NCI-H774 (cell line): Measurements from ENCODE around the gene CTSW.

ENCODE experiments used
- DNase-seq: peaks from one replicate; lab custom pipeline; 2025; lab: John Stamatoyannopoulos, UW

CTSW gene

DNA sequence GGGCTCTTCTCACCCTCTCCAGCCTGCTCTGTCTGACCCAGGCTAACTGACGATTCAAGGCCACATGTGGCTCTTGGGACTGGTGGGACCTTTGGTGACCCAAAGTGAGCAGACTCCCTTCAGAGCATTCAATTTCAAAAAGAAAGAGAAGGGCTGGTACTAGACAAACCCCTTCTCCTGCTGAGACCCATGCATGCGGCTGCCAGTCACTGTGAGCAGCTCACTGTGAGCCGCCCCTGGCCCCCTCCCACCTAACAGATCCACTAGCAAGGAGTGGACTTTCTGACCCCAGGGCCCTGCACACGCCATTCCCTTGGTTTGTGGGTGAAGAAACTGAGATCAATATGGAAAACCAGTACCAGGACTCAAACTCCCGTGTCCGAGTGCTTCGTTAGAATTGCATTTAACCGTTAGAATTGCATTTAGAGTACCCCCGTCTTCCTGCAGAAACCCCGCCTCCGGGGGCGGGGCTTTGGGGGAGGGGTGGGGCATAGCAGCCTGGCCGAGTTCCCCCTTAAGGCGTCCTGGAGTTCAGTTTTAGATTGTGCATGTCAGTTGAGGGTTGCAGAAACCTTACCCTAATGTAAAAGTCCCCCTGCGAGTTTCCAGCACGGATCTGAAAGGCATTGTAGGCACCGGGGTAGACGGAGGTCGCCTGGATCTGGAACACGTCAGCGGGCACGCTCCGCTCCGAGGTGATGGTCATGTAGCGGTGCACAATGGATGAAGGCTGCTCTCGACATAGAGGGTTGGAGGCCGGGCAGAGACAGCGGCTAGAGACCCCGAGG lies 12.2 kb upstream of the CTSW start:
- DNase-seq, result no peak

GRCh38 chr11:65868076-65868667 lies 11.5 kb upstream of the CTSW start:
- DNase-seq, result no peak

GRCh38 chr11:65868907-65869306 lies 10.7 kb upstream of the CTSW start:
- DNase-seq, result no peak

- DNase-seq, result no peak
These were observed 9.9 kb upstream of the CTSW start for GRCh38 chr11:65869643-65870306.

GRCh38 chr11:65870307-65870658 lies 9.4 kb upstream of the CTSW start:
- DNase-seq, result no peak

DNA sequence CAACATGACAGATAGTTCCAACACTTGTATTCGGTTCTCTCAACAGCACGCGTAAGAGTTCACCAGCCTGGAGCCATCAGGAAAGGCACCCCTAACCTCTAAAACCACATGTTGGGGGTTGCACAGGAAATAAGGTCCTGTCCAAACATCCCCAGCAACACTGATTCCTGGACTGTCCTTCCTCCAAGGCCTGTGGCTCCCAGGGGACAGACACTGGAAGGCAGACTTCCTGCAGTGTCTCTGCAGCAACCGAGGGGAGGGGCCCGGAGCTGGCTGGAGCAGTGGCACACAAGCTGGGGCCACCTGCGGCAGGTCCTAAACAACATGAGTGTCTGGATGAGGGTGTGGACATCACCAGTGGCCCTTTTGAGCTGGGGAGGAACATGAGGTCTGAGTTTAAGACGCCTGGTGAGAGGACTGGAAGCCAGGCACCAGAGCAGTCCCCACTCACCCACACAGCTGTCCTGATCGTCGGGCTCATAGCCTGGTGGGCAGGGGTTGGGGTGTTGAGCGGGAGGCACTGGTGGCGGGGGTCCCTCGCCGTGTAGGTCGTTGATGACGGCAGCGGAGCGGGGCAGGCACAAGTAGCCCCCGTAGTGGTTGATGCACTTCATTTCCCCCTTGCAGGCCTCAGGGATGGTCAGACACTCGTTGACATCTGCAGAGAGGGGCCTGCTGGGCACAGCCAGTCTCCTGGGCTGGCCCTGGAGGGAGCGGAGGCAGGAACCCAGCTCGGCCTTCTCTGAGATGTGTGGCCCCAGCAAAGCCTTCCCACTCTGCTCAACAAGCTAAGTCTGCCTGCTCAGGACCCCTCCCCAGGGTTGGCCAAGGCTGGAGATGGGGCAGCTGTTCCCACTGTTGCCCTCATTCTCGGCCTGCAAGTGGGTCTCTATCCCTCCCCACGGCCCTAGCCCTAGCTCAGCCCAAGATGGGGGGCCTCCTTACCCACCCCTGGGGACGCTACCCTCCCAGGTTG lies 8.6 kb upstream of the CTSW start:
- no peak for DNase-seq

DNA sequence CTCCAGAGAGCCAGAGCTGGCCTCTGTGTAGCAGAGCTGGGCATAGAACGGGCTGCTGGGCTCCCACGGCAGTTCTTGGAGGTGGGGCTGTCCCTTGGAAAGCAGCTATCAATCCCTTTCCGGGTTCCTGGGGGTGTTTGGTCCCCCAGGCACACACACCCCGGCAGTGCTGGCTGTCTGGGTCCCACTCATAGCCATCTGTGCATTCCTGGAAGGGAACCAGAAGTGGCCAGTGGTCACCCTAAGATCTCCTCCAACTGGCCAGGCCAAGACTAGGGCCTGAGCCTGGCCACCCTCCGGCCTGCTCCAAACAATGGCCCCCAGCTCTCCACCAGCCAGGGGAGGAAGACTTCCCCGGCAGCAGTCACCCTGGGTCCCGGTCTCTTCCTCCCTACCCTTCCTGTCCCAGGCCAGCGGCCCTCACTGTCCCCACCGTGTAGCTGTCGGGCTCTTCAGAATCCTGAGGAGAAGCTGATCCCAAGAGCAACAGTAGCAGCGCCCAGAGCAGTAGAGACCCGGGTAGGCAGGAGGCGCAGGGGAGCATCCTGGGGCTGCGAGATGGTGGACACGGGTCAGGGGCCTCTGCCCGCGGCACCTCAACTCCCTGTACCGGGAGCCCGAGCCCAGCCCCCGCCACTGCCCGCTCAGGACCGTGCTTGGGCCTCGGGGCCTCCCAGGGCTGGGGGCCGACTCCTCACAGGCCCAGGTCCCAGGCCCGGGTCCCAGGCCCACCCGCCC lies 7.7 kb upstream of the CTSW start:
- no peak for DNase-seq

DNA sequence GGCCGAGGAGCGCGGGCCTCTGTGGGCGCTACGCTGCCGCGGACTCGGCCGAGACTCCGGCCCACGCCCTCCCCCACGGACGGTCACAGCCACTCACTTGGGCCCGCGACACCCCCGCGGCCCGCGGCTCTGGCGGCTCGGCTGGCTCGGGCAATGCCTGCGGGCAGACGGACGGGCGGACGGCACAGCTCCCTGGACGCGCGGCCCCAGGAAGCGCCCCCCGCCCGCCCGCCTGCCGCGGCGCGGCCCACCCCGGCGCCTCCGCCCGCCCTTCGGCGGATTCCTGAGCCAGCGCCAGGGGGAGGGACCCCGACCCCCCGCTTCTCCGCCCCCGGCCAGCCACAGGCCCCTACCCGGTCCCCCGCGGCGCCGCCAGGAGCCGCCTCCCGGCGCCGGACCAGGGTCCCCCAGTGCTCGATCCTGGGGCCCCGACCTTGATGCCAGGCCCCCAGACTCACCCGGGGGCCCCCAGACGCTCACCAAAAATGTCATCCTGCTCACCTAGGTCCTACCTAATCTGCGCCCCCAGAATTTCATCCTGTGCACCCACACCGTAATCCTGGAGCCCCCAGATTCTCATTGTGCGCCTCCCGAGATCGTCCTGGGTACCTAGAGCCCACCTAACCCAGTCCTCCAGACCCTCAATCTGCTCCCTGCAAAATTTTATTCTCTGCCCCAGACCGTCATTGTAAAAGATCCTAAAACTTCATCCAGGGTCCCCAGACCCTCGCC lies 6.9 kb upstream of the CTSW start, which contains the start of gene EFEMP2:
TSS of gene EFEMP2 (minus strand) at position 215 of the 732 bp plus-strand sequence. CDS start 446 bp downstream, outside the sequence.
- DNase-seq, result no peak

- peak; percentile 91 for DNase-seq
These were observed 6.1 kb upstream of the CTSW start for GRCh38 chr11:65873318-65874156.

GRCh38 chr11:65880027-65880426 lies 390 bp downstream of the CTSW start:
- no peak for DNase-seq

GRCh38 chr11:65880844-65881421 lies 1.3 kb downstream of the CTSW start:
- no peak for DNase-seq

- no peak for DNase-seq
These were observed 2.8 kb downstream of the CTSW start for GRCh38 chr11:65882120-65883057.

DNA sequence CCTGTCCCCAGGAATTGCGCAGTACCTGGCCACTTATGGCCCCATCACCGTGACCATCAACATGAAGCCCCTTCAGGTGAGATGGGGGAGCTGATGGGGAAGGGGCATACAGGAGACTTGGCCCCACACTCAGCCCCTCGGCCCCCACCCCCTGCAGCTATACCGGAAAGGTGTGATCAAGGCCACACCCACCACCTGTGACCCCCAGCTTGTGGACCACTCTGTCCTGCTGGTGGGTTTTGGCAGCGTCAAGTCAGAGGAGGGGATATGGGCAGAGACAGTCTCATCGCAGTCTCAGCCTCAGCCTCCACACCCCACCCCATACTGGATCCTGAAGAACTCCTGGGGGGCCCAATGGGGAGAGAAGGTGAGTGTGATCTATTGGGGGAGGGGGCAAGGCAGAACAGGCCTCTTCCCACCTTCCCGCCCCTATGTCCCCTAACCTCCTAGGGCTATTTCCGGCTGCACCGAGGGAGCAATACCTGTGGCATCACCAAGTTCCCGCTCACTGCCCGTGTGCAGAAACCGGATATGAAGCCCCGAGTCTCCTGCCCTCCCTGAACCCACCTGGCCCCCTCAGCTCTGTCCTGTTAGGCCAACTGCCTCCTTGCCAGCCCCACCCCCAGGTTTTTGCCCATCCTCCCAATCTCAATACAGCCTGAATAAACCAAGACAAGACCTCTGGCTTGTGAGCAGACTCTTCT lies 3.6 kb downstream of the CTSW start:
- DNase-seq, result no peak

DNA sequence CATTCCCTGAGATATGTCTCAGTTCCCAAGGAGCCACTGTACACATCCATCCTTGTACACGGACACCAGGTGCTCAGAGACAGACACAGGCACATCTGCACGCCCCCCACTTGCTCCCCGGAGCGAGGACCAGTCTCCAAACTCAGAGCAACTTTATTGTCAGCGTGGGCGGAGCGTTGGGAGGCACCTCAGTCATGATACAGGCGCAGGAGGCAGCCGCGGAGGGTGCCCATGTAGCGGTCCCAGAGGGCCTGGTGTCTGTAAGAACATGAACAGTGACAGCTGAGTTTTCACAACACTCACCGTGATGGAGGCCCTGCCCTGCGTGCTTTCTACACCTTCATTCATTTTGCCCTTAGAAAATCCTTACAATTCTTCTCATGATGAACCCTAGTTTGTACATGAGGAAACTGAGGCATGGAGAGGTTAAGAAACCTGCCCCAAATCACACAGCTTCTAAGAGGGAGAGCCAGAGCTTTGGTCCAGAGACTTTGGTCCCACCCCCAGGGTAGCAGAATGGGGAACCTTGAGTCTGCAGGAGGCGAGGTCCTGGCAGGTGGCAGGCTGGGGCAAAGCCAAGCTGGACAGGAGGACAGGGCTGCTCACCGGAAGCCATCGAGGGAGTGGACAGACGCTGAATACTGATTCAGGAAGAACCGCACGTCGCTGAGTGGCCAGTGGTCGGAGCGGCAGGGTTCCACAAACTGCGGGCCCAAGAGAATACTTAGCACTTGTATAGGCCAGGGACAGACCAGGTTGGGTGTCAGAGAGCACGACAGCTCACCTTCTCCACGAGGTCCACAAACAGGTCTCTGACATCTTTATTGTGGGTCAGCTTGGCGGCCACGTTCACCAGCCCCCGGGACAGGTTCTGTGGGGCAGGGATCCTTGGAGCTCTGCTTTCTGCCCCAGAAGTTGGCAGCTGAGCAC lies 4.4 kb downstream of the CTSW start:
- no peak for DNase-seq

GRCh38 chr11:65884716-65885092 lies 5.1 kb downstream of the CTSW start:
- DNase-seq, result peak; percentile 66

DNA sequence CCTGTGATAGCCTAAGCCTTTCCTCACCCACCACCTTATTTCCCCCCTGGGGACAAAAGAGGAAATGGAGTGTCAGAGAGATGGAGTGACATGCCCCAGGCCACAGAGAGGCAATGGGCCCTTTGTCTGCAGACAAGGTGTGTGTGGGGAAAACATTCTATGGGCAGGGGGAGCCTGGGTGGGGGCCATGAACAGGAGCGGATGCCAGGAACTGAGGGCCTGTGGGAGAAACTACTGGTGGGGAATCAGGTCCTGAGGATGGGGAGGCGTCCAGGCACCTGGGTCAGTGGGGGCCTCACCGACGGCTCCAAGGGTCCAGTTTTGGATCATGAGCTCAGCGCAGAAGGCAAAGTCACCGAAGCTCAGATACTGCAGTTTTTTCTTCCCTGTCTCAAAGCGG lies 5.6 kb downstream of the CTSW start:
- no peak for DNase-seq
